Activated CD4-positive, alpha-beta T cell treated with anti-CD3 and anti-CD28 coated beads for 24 hours (primary cell): ENCODE results near the gene AOPEP.

Source experiments
- DNase-seq, 2 donors: peaks; one replicate each; pipeline ENCODE4 v3.0.0-alpha.2; 2020; ENCODE audit warnings: low read depth in 2 of 2

The AOPEP gene

GRCh38 chr9:95084254-95084934, 357.9 kb downstream of the AOPEP start:
- no peak for DNase-seq

GRCh38 chr9:95085036-95085770, 358.7 kb downstream of the AOPEP start:
- no peak for DNase-seq

GRCh38 chr9:95085861-95086563, 359.5 kb downstream of the AOPEP start:
- no peak for DNase-seq

GRCh38 chr9:95086564-95086955, 360.1 kb downstream of the AOPEP start:
- no peak for DNase-seq

DNA sequence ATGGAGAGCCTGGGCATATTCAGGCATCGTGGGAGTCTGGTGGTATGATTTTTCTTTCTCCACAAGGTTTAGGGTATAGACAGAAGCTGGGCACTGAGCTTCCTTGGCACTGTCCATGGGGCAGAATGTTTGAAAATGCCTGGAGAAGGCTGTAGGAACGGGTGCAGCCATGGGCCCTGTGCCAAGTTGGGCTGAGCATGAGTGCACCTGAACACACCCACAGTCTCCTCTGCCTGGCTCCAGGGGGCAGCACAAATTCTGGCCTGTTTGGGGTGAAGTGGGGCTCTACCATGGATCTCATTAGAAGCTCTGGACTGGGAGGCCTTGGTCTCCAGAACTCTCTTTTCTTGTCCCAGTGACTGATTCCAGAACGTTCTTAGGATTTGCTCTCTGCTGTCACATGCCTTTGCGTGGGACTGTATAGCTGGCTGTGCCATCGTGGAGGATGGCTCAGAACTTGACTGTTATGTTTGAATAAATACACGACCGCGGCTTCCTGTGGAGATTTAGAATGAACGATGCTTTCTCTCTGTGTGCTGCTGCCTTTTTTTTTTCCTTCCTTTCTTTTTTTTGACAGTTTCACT, 361.3 kb downstream of the AOPEP start:
- DNase-seq = no peak

- no peak for DNase-seq
These were observed 362.1 kb downstream of the AOPEP start for GRCh38 chr9:95088421-95089161.

DNA sequence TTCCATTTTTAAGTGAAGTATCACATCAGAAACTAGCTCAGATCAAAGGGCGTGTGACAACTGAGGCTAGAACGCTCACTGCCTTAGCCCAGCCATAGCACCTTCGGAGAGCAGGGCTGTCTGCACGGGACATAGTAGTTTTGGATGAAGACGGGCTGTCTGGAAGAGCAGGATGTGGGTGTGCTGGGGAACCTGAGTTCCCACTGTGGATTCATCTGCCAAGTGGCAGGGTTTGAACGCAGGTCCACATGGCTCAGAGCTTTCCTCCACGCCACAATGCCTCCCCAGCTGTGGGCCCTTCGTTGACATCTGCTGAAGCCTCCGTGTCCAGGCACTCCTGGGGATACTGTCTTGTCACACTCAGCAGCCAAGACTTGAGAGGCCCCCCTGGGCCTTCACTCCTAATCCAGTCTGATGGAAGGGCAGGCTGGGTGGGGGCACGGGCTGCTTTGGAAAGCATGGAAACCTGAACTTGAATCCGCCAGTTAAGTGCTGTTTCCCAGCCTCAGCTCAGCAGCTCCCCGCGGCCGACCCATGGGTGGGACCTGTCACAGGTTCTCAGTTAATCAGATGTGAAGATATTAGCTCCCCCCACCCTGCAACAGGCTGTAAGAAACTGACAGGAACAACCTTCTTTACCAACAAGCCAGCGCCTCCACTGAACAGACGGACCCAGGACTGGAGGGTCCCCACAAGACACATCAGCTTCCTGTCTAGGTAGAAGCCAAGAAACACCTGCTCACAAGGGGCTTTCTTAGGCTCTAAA, 362.9 kb downstream of the AOPEP start:
- DNase-seq = no peak

DNA sequence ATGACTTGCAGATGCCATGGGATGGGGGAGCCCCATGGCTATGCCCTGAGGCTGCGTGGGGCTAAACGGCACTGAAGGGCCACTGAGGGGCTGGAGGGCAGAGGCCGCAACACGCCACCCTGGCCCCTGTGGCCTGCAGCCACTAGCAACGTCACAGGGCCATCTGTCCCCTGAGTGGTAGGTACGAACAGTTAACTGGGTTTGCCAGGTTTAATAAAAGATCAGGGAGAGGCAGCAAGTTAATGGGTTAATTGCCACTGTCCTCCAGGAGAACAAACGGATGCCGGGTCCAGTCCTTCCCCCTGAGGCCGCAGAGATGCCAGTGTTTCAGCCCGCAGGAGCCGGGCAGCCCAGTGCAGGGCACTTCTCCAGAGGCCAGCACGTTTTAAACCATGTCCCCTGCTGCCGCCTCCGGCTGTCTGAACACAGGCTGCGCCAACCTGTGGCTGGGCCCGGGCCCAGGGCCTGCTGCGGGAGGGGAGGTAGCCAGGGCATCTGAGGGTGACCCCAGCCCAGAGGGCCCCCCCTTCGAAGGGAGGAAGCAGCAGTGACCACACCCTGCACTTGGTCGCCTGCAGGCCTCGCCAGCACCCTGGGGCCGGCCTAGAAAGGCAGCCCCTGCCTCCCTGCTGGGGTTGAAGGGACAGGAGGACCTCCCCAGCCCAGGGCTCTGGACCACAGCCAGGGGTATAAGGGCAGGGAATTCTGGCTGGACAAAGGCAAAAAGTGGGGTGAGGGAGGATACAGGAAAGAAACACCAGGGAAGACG, 363.7 kb downstream of the AOPEP start:
- DNase-seq = no peak

- DNase-seq = no peak
These were observed 364.5 kb downstream of the AOPEP start for GRCh38 chr9:95090871-95091577.

DNA sequence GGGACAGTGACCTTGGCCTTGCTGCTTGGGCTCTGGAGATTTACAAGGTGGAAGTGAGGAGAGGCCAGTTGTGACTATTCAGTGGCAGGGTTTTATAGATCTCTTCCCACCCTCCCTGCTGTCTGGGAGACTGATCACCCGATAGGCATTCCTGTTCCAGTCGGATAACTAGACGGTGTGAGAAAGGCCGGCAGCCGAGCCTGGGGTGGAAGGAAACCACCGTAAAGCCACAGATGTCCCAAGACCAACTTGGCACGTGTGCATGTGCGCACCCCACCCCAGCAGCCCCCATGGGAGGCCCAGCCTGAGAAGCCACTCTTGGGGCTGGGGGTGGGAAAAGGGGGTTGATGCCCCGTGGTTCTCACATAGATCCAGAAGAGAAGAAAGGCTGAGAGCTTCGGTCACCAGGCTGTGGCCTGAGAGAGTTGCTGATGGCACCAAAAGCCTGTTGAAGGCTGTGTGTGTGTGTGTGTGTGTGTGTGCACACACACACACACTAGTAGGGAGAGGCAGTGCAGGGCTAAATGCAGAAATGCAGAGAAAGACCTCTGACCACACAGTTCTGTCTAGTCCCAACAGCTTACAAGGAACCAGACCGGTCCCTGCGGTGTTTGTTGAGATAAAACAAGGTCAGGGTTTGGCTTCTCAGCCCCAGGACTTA, 365.2 kb downstream of the AOPEP start:
- DNase-seq = no peak

DNA sequence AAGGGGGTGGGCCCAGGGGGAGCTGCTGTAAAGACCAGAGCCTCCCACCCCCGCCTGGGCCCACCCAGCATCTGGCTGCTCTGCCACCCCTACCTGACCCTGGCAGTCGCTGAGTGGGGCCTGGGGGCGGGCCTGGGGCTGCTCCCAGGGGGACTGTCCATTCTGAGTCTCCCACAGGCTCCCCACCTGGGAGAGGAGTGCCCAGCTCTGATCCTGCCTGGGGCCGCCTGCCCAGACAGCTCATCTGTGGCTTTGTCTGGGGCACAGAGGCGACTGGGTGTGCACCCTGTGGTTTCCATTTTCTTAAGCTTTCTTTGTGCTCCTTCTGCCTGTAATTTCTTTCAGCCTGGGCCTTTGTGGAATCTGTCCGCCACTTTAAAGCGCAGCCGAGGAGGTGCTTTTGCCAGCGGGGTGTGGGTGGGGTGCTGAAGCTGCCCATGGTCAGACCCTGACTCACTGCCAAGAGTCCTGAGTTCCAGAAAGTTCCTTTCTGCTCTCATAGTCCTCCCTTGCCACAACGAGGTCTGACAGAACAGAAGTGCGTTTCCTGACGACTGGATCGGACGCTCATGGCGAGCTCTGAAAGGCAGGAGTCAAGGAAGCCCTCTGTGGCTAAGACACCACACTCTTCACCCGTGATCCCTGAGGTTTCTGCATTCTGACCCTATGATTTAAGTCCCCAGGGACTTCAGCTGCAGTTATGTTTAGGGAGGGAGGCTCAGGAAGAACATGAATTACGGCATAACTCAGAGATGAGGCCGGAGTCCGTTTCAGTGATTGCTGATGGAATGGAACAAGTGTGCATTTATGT, 366.0 kb downstream of the AOPEP start:
- DNase-seq = no peak

- no peak for DNase-seq
These were observed 367.1 kb downstream of the AOPEP start for GRCh38 chr9:95093586-95093985.

GRCh38 chr9:95094002-95094401, 367.5 kb downstream of the AOPEP start:
- DNase-seq = no peak

- DNase-seq = no peak
These were observed 369.3 kb downstream of the AOPEP start for GRCh38 chr9:95095641-95096355.

DNA sequence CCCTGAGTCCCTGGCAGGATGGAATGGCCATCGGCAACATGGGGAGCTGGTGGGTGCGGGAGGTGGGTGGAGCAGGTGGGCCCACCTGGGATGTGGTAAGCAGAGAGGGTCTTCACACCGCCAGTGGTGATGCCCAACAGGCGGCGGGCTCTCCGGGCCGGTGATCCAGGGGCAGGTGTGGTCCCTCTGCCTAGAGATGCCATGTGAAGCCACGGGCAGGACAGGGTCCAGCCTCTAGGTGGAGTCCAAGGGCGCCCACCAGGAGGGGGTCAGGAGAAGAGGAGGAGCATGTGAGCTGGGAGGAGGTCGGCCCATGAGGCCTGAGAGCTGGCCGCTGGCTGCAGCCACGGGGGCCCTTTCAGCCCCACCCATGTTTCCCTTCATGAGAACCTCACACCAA, 369.9 kb downstream of the AOPEP start:
- DNase-seq = no peak

DNA sequence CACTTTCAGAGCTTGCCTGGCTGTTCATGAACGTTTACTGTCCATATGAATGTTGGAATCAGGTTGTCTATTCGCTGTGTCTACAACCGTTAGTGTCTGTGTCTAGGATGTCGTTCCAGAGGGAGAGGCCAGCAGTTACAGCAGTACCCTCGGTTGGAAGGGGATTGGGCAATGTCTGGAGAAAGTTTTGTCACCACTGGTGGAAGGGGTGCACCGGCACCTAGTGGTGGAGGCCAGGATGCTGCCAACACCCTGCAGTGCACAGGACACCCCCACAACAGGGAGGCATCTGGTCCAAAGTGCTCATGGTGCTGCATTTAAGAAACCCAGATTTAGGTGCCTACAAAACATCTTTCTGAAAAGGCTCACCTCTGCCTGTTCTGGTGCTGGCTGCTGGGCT, 370.3 kb downstream of the AOPEP start:
- no peak for DNase-seq

GRCh38 chr9:95097279-95097678, 370.8 kb downstream of the AOPEP start:
- DNase-seq = no peak
